GM23338 (cell line): ENCODE results near the gene CCDC146. TPM values are rescaled to one million over a fixed set of nuclear protein-coding genes. Genes with fewer than 3 reads are reported as not detected.

Source experiments
- ATAC-seq: fragments of 200-7000 bp; cut with Tn5 transposase; 3 replicates; pipeline ENCODE4 v1.9.1; 2020
- DNase-seq: peaks from one replicate; pipeline ENCODE4 v3.0.0-alpha.2; 2015; ENCODE audit warnings: low spot score
- H2AFZ ChIP-seq: fragments of 200-600 bp; sonication (generic); 2 replicates; pipeline ENCODE4 v1.8.0; 2016; ENCODE audit warnings: antibody characterized with exemption, mild to moderate bottlenecking, moderate library complexity
- H3F3A ChIP-seq: fragments of 200-600 bp; sonication (generic); replicated peaks from 2 replicates; pipeline ENCODE4 v1.8.0; 2017; ENCODE audit warnings: antibody characterized with exemption, mixed run types, low read depth
- H3K27ac ChIP-seq: fragments of 200-600 bp; sonication (generic); 2 replicates; pipeline ENCODE4 v1.6.1; 2016; ENCODE audit warnings: low read depth
- H3K27me3 ChIP-seq: fragments of 200-600 bp; sonication (generic); 2 replicates; pipeline ENCODE4 v1.8.0; 2016; ENCODE audit warnings: mild to moderate bottlenecking, mixed run types, moderate library complexity; ENCODE audit not compliant: insufficient read depth
- H3K36me3 ChIP-seq: fragments of 200-600 bp; sonication (generic); 2 replicates; pipeline ENCODE4 v1.8.0; 2016; ENCODE audit warnings: mild to moderate bottlenecking; ENCODE audit not compliant: insufficient read depth
- H3K4me1 ChIP-seq: fragments of 200-600 bp; sonication (generic); 2 replicates; pipeline ENCODE4 v1.8.0; 2016; ENCODE audit warnings: mild to moderate bottlenecking, moderate library complexity; ENCODE audit not compliant: insufficient read depth
- H3K4me2 ChIP-seq: fragments of 200-600 bp; sonication (generic); 2 replicates; pipeline ENCODE4 v1.7.1; 2017; ENCODE audit warnings: mixed run types
- H3K4me3 ChIP-seq: fragments of 200-600 bp; sonication (generic); 2 replicates; pipeline ENCODE4 v1.6.1; 2016; ENCODE audit warnings: mixed run types
- H3K79me2 ChIP-seq: fragments of 200-600 bp; sonication (generic); replicated peaks from 2 replicates; pipeline ENCODE4 v1.8.0; 2017; ENCODE audit warnings: mild to moderate bottlenecking; ENCODE audit not compliant: insufficient read depth
- H3K9me2 ChIP-seq: fragments of 200-600 bp; sonication (generic); 2 replicates; pipeline ENCODE4 v1.8.0; 2017; ENCODE audit not compliant: insufficient read depth
- H4K20me1 ChIP-seq: fragments of 200-600 bp; sonication (generic); replicated peaks from 2 replicates; pipeline ENCODE4 v1.8.0; 2017; ENCODE audit warnings: mild to moderate bottlenecking; ENCODE audit not compliant: insufficient read depth
- H3K27ac Mint-ChIP-seq: 2 replicates; pipeline ENCODE4 v1.8.0; 2020; ENCODE audit warnings: inconsistent platforms, mild to moderate bottlenecking, moderate library complexity, mixed read lengths
- H3K27me3 Mint-ChIP-seq: 3 replicates; pipeline ENCODE4 v1.8.0; 2022; ENCODE audit warnings: low read depth, mild to moderate bottlenecking, moderate library complexity, mixed read lengths, inconsistent platforms; ENCODE audit not compliant: insufficient read depth, poor library complexity
- H3K36me3 Mint-ChIP-seq: 3 replicates; pipeline ENCODE4 v1.8.0; 2021; ENCODE audit warnings: low read depth, mild to moderate bottlenecking, inconsistent platforms, moderate library complexity, mixed read lengths
- H3K4me1 Mint-ChIP-seq: 3 replicates; pipeline ENCODE4 v1.8.0; 2020; ENCODE audit warnings: mild to moderate bottlenecking, inconsistent platforms, mixed read lengths
- H3K4me3 Mint-ChIP-seq: 3 replicates; pipeline ENCODE4 v1.8.0; 2021; ENCODE audit warnings: moderate library complexity, mild to moderate bottlenecking, inconsistent platforms, mixed read lengths
- H3K9me3 Mint-ChIP-seq: 3 replicates; pipeline ENCODE4 v1.8.0; 2020; ENCODE audit warnings: moderate library complexity, mild to moderate bottlenecking, inconsistent platforms, mixed read lengths
- CREB1 ChIP-seq: fragments of 250-450 bp; sonication (Bioruptor Pico); IDR thresholded peaks from 2 replicates; pipeline ENCODE4 v1.5.0; 2020; ENCODE audit warnings: low read depth, mild to moderate bottlenecking, moderate library complexity
- EZH2 ChIP-seq: fragments of 200-600 bp; sonication (generic); IDR thresholded peaks from one replicate; pipeline ENCODE4 v1.8.0; 2017; ENCODE audit warnings: antibody characterized with exemption, mild to moderate bottlenecking, low read depth; ENCODE audit not compliant: unreplicated experiment
- JUNB ChIP-seq: IDR thresholded peaks from one replicate; pipeline ENCODE4 v1.6.1; 2016; ENCODE audit warnings: antibody characterized with exemption; ENCODE audit not compliant: unreplicated experiment
- NANOG ChIP-seq: IDR thresholded peaks from 2 replicates; pipeline ENCODE4 v1.6.1; 2016; ENCODE audit warnings: antibody characterized with exemption, borderline replicate concordance
- POLR2AphosphoS5 ChIP-seq: IDR thresholded peaks from 2 replicates; pipeline ENCODE4 v1.6.1; 2016; ENCODE audit warnings: antibody characterized with exemption, low read depth
- REST ChIP-seq: IDR thresholded peaks from one replicate; pipeline ENCODE4 v1.6.1; 2018; ENCODE audit warnings: antibody characterized with exemption; ENCODE audit not compliant: unreplicated experiment
- STAT1 ChIP-seq: IDR thresholded peaks from one replicate; pipeline ENCODE4 v1.6.1; 2016; ENCODE audit warnings: antibody characterized with exemption; ENCODE audit not compliant: unreplicated experiment
- ZNF114 ChIP-seq: fragments of 250-450 bp; sonication (Bioruptor Pico); IDR thresholded peaks from 2 replicates; pipeline ENCODE4 v1.5.0; 2020; ENCODE audit warnings: mild to moderate bottlenecking, moderate library complexity
- polyA plus RNA-seq: library from polyadenylated mRNA; unstranded; fragments of >200 nt; fragmentation: Nextera tagmentation; extraction: Ambion mirVana; gene quantifications from 2 replicates; pipeline ENCODE4 v1.2.1, GENCODE V29; 2016
- total RNA-seq: library from RNA; depleted of rRNA; stranded (reverse); fragments of >200 nt; shearing (Covaris generic); gene quantifications from 2 replicates; pipeline ENCODE4 v1.2.3, GENCODE V29; 2014
- TF ChIP-seq, protein P1 (sequence below): fragments of 250-450 bp; sonication (Bioruptor Pico); IDR thresholded peaks from 2 replicates; pipeline ENCODE4 v1.5.0; 2020; ENCODE audit warnings: mild to moderate bottlenecking, moderate library complexity
- TF ChIP-seq, protein P2 (sequence below), 2 experiments: fragments of 200-600 bp in 1 of 2; sonication (generic) in 1 of 2; conservative IDR thresholded peaks; 2 replicates each; pipeline versions ENCODE4 v1.5.1 to v1.6.1; 2016 to 2017; ENCODE audit warnings: antibody characterized with exemption in 2 of 2, low read depth in 2 of 2, mild to moderate bottlenecking in 2 of 2, moderate library complexity in 1 of 2
- TF ChIP-seq, protein P3 (sequence below): IDR thresholded peaks from 2 replicates; pipeline ENCODE4 v1.6.1; 2016; ENCODE audit warnings: antibody characterized with exemption

Gene CCDC146
- total and polyA plus RNA-seq, 2 experiments from 2014 or later = 0.35 to 0.74 TPM

DNA sequence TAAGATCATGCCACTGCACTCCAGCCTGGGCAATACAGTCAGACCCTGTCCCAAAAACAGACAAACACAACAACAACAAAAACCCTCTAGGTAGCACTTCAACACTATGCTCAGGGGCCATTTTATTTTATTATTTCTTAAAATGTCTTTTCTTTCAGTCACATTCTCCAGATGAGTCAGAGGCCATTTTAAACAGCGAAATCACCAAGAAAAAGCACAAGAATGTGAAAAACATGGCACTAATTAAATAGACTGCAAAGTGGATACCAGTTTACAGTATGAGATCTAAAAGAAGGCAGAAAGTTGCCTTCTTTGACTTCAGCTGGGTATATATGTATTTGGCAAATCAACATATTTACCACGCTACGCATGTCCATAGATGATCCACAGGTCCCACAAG is 83.3 kb downstream of the CCDC146 start:
- Mint-ChIP-seq H3K27me3 (peaks cover 2% of the 10 kb centered on the region), H3K4me3 (no peak overlapping the region), H3K4me1 (no peaks in the 10 kb centered on the region), H3K36me3 (peaks cover 23% of the 10 kb centered on the region), H3K27ac (no peak overlapping the region), H3K9me3 (peaks cover 28% of the 10 kb centered on the region)
- Histone ChIP-seq H3K9me2 (no peaks in the 10 kb centered on the region; the same call in 1 of the 2 replicates), H3K27me3 (no peaks in the 10 kb centered on the region), H3K27ac (no peak overlapping the region), H3K4me3 (no peak overlapping the region), H3K4me2 (no peak overlapping the region), H4K20me1 (no peaks in the 10 kb centered on the region), H2AFZ (no peak overlapping the region), H3K36me3 (no peaks in the 10 kb centered on the region), H3K79me2 (no peaks in the 10 kb centered on the region), H3K4me1 (no peaks in the 10 kb centered on the region), H3F3A (no peaks in the 10 kb centered on the region)
- no peak for DNase-seq
- no peak for ATAC-seq
- no peak for TF ChIP-seq EZH2
- TF ChIP-seq, protein P1, sequence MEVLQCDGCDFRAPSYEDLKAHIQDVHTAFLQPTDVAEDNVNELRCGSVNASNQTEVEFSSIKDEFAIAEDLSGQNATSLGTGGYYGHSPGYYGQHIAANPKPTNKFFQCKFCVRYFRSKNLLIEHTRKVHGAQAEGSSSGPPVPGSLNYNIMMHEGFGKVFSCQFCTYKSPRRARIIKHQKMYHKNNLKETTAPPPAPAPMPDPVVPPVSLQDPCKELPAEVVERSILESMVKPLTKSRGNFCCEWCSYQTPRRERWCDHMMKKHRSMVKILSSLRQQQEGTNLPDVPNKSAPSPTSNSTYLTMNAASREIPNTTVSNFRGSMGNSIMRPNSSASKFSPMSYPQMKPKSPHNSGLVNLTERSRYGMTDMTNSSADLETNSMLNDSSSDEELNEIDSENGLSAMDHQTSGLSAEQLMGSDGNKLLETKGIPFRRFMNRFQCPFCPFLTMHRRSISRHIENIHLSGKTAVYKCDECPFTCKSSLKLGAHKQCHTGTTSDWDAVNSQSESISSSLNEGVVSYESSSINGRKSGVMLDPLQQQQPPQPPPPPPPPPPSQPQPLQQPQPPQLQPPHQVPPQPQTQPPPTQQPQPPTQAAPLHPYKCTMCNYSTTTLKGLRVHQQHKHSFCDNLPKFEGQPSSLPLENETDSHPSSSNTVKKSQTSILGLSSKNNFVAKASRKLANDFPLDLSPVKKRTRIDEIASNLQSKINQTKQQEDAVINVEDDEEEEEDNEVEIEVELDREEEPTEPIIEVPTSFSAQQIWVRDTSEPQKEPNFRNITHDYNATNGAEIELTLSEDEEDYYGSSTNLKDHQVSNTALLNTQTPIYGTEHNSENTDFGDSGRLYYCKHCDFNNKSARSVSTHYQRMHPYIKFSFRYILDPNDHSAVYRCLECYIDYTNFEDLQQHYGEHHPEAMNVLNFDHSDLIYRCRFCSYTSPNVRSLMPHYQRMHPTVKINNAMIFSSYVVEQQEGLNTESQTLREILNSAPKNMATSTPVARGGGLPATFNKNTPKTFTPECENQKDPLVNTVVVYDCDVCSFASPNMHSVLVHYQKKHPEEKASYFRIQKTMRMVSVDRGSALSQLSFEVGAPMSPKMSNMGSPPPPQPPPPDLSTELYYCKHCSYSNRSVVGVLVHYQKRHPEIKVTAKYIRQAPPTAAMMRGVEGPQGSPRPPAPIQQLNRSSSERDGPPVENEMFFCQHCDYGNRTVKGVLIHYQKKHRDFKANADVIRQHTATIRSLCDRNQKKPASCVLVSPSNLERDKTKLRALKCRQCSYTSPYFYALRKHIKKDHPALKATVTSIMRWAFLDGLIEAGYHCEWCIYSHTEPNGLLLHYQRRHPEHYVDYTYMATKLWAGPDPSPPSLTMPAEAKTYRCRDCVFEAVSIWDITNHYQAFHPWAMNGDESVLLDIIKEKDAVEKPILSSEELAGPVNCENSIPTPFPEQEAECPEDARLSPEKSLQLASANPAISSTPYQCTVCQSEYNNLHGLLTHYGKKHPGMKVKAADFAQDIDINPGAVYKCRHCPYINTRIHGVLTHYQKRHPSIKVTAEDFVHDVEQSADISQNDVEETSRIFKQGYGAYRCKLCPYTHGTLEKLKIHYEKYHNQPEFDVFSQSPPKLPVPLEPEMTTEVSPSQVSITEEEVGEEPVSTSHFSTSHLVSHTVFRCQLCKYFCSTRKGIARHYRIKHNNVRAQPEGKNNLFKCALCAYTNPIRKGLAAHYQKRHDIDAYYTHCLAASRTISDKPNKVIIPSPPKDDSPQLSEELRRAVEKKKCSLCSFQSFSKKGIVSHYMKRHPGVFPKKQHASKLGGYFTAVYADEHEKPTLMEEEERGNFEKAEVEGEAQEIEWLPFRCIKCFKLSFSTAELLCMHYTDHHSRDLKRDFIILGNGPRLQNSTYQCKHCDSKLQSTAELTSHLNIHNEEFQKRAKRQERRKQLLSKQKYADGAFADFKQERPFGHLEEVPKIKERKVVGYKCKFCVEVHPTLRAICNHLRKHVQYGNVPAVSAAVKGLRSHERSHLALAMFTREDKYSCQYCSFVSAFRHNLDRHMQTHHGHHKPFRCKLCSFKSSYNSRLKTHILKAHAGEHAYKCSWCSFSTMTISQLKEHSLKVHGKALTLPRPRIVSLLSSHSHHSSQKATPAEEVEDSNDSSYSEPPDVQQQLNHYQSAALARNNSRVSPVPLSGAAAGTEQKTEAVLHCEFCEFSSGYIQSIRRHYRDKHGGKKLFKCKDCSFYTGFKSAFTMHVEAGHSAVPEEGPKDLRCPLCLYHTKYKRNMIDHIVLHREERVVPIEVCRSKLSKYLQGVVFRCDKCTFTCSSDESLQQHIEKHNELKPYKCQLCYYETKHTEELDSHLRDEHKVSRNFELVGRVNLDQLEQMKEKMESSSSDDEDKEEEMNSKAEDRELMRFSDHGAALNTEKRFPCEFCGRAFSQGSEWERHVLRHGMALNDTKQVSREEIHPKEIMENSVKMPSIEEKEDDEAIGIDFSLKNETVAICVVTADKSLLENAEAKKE (CRISPR knock-in tag) = no peak
- no peak for TF ChIP-seq JUNB
- no peak for TF ChIP-seq POLR2AphosphoS5
- TF ChIP-seq STAT1 = no peak
- TF ChIP-seq, protein P2, sequence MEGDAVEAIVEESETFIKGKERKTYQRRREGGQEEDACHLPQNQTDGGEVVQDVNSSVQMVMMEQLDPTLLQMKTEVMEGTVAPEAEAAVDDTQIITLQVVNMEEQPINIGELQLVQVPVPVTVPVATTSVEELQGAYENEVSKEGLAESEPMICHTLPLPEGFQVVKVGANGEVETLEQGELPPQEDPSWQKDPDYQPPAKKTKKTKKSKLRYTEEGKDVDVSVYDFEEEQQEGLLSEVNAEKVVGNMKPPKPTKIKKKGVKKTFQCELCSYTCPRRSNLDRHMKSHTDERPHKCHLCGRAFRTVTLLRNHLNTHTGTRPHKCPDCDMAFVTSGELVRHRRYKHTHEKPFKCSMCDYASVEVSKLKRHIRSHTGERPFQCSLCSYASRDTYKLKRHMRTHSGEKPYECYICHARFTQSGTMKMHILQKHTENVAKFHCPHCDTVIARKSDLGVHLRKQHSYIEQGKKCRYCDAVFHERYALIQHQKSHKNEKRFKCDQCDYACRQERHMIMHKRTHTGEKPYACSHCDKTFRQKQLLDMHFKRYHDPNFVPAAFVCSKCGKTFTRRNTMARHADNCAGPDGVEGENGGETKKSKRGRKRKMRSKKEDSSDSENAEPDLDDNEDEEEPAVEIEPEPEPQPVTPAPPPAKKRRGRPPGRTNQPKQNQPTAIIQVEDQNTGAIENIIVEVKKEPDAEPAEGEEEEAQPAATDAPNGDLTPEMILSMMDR (conservative IDR thresholded peaks at IDR 0.05; ENCODE audit: low read depth in 2 of 2) = no peak
- TF ChIP-seq CREB1 (CRISPR knock-in tag) = no peak
- TF ChIP-seq NANOG = no peak
- TF ChIP-seq, protein P3, sequence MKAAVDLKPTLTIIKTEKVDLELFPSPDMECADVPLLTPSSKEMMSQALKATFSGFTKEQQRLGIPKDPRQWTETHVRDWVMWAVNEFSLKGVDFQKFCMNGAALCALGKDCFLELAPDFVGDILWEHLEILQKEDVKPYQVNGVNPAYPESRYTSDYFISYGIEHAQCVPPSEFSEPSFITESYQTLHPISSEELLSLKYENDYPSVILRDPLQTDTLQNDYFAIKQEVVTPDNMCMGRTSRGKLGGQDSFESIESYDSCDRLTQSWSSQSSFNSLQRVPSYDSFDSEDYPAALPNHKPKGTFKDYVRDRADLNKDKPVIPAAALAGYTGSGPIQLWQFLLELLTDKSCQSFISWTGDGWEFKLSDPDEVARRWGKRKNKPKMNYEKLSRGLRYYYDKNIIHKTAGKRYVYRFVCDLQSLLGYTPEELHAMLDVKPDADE = no peak
- no peak for TF ChIP-seq ZNF114 (CRISPR knock-in tag)
- no peak for TF ChIP-seq REST
